GM18502 (cell line): ENCODE results near the gene HLCS.

Experiments
- ATAC-seq: cut with Tn5 transposase; IDR thresholded peaks from one replicate; pipeline ENCODE4 v1.9.1; 2021; ENCODE audit warnings: mild to moderate bottlenecking; ENCODE audit not compliant: unreplicated experiment, poor library complexity

Gene HLCS

DNA sequence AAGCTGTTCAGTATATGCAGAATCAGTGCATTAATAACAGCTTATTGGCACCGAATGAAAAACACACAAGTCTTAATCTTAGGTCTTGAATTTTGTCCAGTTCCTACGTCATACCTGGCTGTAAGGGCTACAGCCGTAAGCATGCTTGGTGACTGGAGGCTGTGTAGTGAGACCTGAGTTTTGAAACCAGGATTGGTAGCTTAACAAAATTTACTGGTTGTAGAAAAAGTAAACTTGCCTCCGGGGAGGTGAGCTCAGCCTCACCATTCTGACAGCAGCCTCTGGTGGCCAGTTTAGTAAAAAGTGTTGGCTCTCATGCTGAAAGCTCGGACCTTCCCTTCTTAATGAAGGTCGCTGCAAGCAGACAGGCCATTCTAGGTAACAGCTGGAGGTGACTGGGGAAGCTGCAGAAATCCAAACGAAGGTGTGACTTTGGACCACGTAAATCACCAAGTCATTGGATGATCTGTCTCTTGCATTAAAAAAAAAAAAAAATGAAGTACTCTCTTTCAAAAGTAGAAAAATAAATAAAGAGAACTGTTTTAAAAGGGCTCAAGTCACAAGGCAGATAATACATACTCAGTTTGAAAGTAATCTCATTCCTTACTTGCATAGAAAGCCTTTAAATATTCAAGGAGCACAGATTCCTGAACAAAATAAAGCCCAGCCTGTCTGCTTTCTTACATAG is 48.9 kb downstream of the HLCS start:
- ATAC-seq: no peak

DNA sequence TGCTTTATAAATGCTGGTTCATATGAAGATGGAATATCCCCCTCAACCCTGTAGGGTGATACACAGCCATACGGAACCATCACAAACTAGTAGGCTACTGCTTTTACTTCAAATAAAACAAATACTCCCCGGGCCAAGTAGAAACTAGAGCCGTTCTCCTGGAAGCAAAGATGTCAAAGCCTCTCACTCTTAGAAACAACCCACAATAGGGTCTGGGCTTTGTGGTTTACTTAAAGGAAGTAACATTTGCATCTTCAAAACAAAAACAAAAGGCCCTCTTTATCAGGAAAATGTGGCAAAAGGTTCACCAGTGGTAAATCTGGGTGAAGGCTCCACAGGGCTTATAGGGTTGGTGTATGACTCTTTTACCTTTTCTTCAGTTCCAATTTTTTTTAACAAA is 49.8 kb downstream of the HLCS start:
- ATAC-seq: no peak

- no peak for ATAC-seq
These were observed 50.7 kb downstream of the HLCS start for GRCh38 chr21:36915696-36916245.

- ATAC-seq: no peak
These were observed 51.3 kb downstream of the HLCS start for GRCh38 chr21:36915014-36915695.

DNA sequence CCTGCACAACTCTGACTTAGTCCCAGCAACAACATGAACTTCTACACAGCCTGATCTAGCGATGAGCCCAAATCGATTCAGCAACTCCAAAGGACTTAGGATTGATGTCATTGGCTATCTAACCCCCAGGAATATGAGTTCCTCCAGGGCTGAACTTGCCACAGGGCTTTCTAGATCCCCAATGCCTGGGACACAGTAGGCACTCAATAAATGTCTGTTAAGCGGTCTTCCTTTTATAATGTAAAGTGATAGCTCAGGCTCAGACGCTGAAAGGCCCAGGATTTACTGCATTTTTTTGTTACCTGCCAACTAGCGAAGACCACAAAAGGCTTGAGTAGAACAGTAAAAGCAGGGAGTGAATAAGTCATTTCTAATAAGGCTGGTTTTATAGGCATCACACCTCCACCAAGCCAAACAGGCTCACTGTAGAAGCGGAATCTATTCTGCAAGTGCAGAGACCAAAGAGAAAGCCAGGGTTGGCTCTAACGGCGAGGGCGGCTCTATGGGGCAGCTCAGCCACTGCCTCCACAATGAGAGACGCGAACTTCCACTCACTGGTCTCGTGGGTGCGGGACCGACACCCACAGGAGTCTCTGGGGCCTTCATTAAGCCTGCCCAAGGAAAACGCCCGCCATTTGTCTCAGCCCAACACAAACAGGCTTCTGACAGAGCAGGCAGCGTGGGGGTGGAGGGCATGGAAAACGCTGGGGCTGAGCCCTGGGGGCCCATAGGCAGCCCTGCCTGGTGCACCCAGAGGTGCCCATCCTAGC is 52.0 kb downstream of the HLCS start:
- ATAC-seq: no peak

GRCh38 chr21:36913247-36914169 is 53.0 kb downstream of the HLCS start:
- no peak for ATAC-seq

GRCh38 chr21:36910581-36911307 is 55.7 kb downstream of the HLCS start:
- ATAC-seq: no peak

DNA sequence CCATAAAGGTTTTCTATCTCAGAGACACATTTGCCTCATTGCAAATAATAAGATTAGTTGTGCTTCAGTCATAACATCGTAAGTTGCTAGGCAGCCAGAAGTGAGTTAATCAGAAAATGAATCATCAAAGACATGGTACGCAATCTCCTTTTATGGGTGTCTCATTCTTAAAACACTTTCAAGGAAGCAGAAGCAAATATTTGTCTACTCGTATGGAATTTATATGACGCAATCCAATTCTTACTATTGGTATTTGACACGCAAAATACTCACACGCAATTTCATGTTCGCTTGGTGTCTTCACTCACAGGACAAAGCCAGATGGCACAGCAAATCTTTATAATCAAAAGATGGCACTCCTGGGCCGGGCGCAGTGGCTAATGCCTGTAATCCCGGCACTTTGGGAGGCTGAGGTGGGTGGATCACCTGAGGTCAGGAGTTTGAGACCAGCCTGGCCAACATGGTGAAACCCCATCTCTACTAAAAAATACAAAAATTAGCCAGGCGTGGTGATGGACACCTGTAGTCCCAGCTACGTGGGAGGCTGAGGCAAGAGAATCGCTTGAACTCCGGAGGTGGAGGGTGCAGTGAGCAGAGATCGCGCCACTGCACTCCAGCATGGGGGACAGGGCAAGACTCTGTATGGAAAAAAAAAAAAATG is 56.4 kb downstream of the HLCS start:
- ATAC-seq: no peak

GRCh38 chr21:36909423-36909822 is 57.0 kb downstream of the HLCS start:
- ATAC-seq: no peak

DNA sequence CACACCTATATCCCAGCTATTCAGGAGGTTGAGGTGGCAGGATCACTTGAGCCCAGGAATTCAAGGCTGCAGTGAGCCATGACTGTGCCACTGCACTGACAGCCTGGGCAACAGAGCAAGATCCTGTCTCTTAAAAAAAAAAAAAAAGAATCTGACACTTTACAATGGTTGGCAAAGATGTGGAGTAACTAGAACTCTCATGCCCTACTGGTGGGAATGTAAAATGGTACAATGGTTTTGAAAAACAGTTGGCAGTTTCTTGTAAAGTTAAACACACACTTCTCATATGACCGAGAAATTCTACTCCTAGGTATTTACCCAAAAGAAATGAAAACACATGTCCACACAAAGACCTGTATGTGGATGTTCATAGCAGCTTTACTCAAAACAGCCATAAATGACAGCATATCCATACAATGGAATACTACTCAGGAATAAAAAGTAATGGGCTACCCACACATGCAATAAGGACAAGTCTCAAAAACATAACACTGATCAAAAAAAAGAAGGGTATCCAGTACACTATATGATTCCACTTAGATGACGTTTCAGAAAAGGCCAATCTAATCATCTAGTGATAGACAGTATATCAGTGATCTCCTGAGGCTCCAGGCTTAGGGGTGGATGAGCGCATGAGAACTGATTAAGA is 58.1 kb downstream of the HLCS start:
- no peak for ATAC-seq

DNA sequence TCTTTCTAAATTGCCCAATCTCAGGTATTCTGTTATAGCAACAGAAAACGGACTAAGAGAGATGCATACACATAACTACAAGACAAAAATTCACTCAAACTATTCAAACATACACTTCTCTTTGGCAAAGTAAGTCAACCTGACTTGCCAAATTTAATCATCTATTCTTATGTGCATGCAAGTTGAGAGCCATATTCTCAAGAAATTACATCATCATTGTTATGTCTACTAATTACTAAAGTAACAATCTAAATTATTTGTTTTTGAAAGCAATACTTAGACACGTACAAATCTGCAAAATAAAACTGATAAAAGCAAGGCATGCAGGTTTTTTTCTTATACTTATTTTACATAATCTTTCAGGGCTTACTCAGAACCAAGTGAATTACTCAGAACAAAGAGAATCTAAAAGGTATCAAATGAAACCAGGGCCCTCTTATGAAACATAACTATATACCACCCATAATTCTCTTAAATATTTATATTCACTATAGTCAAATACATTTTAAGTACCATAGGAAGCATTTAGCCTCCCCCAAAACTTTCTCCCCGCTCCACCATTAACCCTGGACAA is 62.3 kb downstream of the HLCS start:
- ATAC-seq: no peak

GRCh38 chr21:36902793-36903192 is 63.7 kb downstream of the HLCS start:
- ATAC-seq: no peak

DNA sequence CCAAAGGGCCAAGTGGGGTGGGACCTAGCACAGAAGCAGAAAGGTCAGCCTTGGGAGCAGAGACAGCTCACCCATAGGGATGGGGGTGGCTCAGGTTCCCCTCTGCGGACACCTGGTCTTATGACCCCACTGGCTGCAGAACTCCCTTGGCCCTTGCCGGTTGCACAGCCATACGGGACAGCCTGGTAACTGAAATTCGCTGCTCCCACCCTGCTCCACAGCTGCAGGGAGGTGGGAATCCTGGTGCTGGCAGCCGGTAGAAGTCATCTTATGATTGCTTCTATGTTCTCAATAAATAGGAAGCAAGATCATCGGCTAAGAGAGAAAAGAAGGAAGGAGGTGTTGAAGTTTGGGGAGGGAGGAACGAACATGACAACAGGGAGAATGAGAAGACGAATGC is 64.1 kb downstream of the HLCS start:
- no peak for ATAC-seq

- no peak for ATAC-seq
These were observed 64.9 kb downstream of the HLCS start for GRCh38 chr21:36901575-36901974.

- no peak for ATAC-seq
These were observed 72.9 kb downstream of the HLCS start for GRCh38 chr21:36893581-36893980.

- ATAC-seq: no peak
These were observed 74.3 kb downstream of the HLCS start for GRCh38 chr21:36892201-36892600.

- ATAC-seq: no peak
These were observed 74.8 kb downstream of the HLCS start for GRCh38 chr21:36891692-36892091.

GRCh38 chr21:36891121-36891520 is 75.3 kb downstream of the HLCS start:
- no peak for ATAC-seq
